HG03097 (cell line): ENCODE measurements around the gene ARHGAP42.

Experiments
- ATAC-seq: cut with Tn5 transposase; IDR thresholded peaks from one replicate; pipeline ENCODE4 v1.9.1; 2021; ENCODE audit not compliant: unreplicated experiment, low FRiP score

ARHGAP42 gene

GRCh38 chr11:100827934-100828661 is 141.0 kb downstream of the ARHGAP42 start:
- peak; percentile 67 for ATAC-seq

- ATAC-seq = no peak
Measured at GRCh38 chr11:100830274-100830673, 143.2 kb downstream of the ARHGAP42 start.

GRCh38 chr11:100830978-100831732 is 144.1 kb downstream of the ARHGAP42 start:
- no peak for ATAC-seq

GRCh38 chr11:100831929-100832494 is 144.9 kb downstream of the ARHGAP42 start:
- no peak for ATAC-seq

- ATAC-seq = no peak
Measured at GRCh38 chr11:100832829-100833228, 145.7 kb downstream of the ARHGAP42 start.

- no peak for ATAC-seq
Measured at GRCh38 chr11:100833276-100833675, 146.2 kb downstream of the ARHGAP42 start.

- ATAC-seq = no peak
Measured at GRCh38 chr11:100835854-100836253, 148.8 kb downstream of the ARHGAP42 start.

- ATAC-seq = no peak
Measured at GRCh38 chr11:100837311-100837710, 150.2 kb downstream of the ARHGAP42 start.

GRCh38 chr11:100841711-100842407 is 154.8 kb downstream of the ARHGAP42 start:
- ATAC-seq = no peak

GRCh38 chr11:100847696-100848216 is 160.7 kb downstream of the ARHGAP42 start:
- ATAC-seq = no peak

- no peak for ATAC-seq
Measured at GRCh38 chr11:100849009-100849900, 162.2 kb downstream of the ARHGAP42 start.

- ATAC-seq = no peak
Measured at GRCh38 chr11:100849901-100850235, 162.8 kb downstream of the ARHGAP42 start.

- no peak for ATAC-seq
Measured at GRCh38 chr11:100851147-100851546, 164.1 kb downstream of the ARHGAP42 start.

GRCh38 chr11:100851584-100852152 is 164.6 kb downstream of the ARHGAP42 start:
- no peak for ATAC-seq

- ATAC-seq = no peak
Measured at GRCh38 chr11:100855466-100856067, 168.5 kb downstream of the ARHGAP42 start.

GRCh38 chr11:100857236-100858005 is 170.3 kb downstream of the ARHGAP42 start:
- ATAC-seq = no peak

GRCh38 chr11:100860318-100861155 is 173.4 kb downstream of the ARHGAP42 start:
- no peak for ATAC-seq

GRCh38 chr11:100861212-100861611 is 174.1 kb downstream of the ARHGAP42 start:
- no peak for ATAC-seq
